Psoas muscle (tissue), 8 donors: Measurements from ENCODE around the gene TMEM147. TPM values are rescaled to one million over a fixed set of nuclear protein-coding genes. Genes with fewer than 3 reads are reported as not detected.

Source experiments
- ATAC-seq, 4 donors: fragments of 200-7000 bp; cut with Tn5 transposase; one replicate each; pipeline ENCODE4 v1.9.1; 2020; ENCODE audit warnings: moderate library complexity in 3 of 4, mild to moderate bottlenecking in 2 of 4
- DNase-seq, 2 donors: peaks; one replicate each; pipeline ENCODE4 v3.0.0-alpha.2; 2020
- H3K27ac ChIP-seq: fragments of 200-600 bp; one replicate; pipeline ENCODE4 v1.8.0; 2022
- H3K27me3 ChIP-seq, 3 donors: fragments of 200-600 bp in 1 of 3; one replicate each; pipeline versions ENCODE4 v1.6.1 to v1.8.0; 2013 to 2022; ENCODE audit warnings: low read length in 2 of 3, mild to moderate bottlenecking in 2 of 3, moderate library complexity in 1 of 3; ENCODE audit not compliant: insufficient read depth in 3 of 3
- H3K36me3 ChIP-seq, 2 donors: fragments of 200-600 bp in 1 of 2; one replicate each; pipeline versions ENCODE4 v1.6.1 to v1.8.0; 2013 to 2022; ENCODE audit warnings: low read depth in 1 of 2, mild to moderate bottlenecking in 1 of 2, moderate library complexity in 1 of 2; ENCODE audit not compliant: insufficient read depth in 1 of 2
- H3K4me1 ChIP-seq: fragments of 200-600 bp; one replicate; pipeline ENCODE4 v1.8.0; 2022
- H3K4me3 ChIP-seq: fragments of 200-600 bp; one replicate; pipeline ENCODE4 v1.8.0; 2022; ENCODE audit warnings: mild to moderate bottlenecking
- H3K9me3 ChIP-seq: fragments of 200-600 bp; one replicate; pipeline ENCODE4 v1.8.0; 2022
- WGBS, 3 donors: extraction: QIAGEN DNeasy Blood & Tissue Kit; methylation state at CpG; one replicate each; pipeline versions ENCODE4 v1.1.6 to v1.1.7; 2013; 5-methylcytosine and 5-hydroxymethylcytosine counted together
- intact Hi-C, 2 donors: fragments of 100-400 bp; cut with DNase I; formaldehyde crosslinking; loops; one replicate each; pipeline versions ENCODE4 v1.11.0 to v1.14.2; 2022
- polyA plus RNA-seq, 3 donors: library from polyadenylated mRNA; stranded (reverse); fragments of 200-250 nt; gene quantifications; one replicate each; pipeline ENCODE4 v1.2.3, GENCODE V29; 2013
- total RNA-seq, 4 donors: library from RNA; stranded (reverse); fragmentation: NEBNext Ultra II Directional in 2 of 4; extraction: Animal tissue kit (Norgen Biotek cat#: 25700) in 2 of 4; gene quantifications; one replicate each; pipeline versions ENCODE4 v1.2.1 to v1.2.4, GENCODE V29; 2021 to 2023
- TF ChIP-seq, protein P1 (sequence below): fragments of 200-600 bp; IDR thresholded peaks from one replicate; pipeline ENCODE4 v1.8.0; 2022; ENCODE audit warnings: antibody characterized with exemption
- donor health status: healthy with polysubstance abuse.
- donor health status: DM: no; HTN: no; CAD: no; lungs with moderate emphysema.
- donor health status: Bipolar disorder and iron deficiency.
- donor health status: healthy.
- donor health status: DM: yes; HTN: yes; CAD: no.
- donor health status: DM: no; HTN: no; CAD: no.
- donor health status: DM: no; HTN: no; CAD: no.
- donor health status: DM: yes; HTN: yes; CAD: no.

Gene TMEM147
- total and polyA plus RNA-seq, 7 donors, result 77.1 to 245 (median 103) TPM

DNA sequence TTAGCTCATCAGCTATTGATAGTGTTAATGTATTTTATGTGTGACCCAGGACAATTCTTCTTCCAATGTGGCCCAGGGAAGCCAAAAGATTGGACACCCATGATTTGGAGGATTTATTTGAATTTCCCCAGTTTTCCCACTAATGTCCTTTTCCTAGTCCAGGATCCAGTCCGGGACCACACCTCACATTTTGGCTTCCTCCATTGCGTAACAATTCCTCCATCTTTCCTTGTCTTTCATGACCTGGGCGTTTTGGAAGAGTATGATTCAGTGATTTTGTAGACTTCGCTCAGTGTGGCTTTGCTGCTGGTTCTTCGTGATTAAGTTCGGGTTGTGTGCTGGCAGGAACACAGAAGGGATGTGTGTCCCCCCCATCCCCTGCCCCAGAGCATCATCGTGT is 21.3 kb downstream of the TMEM147 start:
- Histone ChIP-seq H3K27me3 (peaks cover 3 to 11% (median 9%) of the 10 kb centered on the region in 3 donors), H3K36me3 (no peaks in the 10 kb centered on the region), H3K27ac (no peak overlapping the region), H3K4me3 (no peak overlapping the region), H3K4me1 (no peaks in the 10 kb centered on the region), H3K9me3 (no peaks in the 10 kb centered on the region)
- WGBS, 3 donors, result 81 to 82% (median 82%) methylated on average over 7 of the region's 7 CpGs
- DNase-seq (no peak), ATAC-seq (no peak)
- intact Hi-C loops, result no loop called here
- TF ChIP-seq, protein P1, sequence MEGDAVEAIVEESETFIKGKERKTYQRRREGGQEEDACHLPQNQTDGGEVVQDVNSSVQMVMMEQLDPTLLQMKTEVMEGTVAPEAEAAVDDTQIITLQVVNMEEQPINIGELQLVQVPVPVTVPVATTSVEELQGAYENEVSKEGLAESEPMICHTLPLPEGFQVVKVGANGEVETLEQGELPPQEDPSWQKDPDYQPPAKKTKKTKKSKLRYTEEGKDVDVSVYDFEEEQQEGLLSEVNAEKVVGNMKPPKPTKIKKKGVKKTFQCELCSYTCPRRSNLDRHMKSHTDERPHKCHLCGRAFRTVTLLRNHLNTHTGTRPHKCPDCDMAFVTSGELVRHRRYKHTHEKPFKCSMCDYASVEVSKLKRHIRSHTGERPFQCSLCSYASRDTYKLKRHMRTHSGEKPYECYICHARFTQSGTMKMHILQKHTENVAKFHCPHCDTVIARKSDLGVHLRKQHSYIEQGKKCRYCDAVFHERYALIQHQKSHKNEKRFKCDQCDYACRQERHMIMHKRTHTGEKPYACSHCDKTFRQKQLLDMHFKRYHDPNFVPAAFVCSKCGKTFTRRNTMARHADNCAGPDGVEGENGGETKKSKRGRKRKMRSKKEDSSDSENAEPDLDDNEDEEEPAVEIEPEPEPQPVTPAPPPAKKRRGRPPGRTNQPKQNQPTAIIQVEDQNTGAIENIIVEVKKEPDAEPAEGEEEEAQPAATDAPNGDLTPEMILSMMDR, result no peak

DNA sequence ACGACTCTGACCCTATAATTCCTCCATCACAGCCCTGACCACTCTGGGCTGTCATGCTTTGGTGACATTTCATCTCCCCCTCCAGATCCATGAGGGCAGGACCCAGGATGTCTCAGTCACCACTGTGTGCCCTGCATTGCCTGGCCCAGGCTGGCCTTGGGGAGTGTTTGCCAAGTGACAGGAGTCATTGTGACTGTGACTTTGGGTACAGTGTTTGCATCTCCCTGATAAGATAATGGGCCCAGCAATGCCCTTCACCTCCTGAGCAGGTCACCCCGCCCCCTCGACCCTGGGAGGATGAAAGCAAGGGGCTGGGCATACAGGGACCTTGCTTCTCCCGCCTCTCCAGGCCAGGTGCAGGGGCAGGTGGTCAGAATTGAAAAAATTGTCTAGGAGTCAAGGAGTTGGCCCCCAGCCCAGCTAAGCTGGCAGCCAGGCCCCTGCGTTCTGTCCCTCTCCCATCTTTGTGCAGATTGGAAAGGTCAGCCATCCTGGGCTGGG is 23.9 kb downstream of the TMEM147 start:
- 39 to 50% (median 41%) methylated on average over 5 of the region's 5 CpGs for WGBS, 3 donors
- H3K4me3 ChIP-seq, result no peak overlapping the region
- peaks cover 0 to 6% (median 3%) of the 10 kb centered on the region in 3 donors for H3K27me3 ChIP-seq
- H3K9me3 ChIP-seq, result no peaks in the 10 kb centered on the region
- TF ChIP-seq, protein P1, result no peak
- intact Hi-C loops, result no loop called here
- no peak overlapping the region for H3K27ac ChIP-seq
- H3K36me3 ChIP-seq, result no peaks in the 10 kb centered on the region
- no peak for ATAC-seq
- peak in 1 of 2 donors; percentile 34 for DNase-seq
- H3K4me1 ChIP-seq, result no peaks in the 10 kb centered on the region

DNA sequence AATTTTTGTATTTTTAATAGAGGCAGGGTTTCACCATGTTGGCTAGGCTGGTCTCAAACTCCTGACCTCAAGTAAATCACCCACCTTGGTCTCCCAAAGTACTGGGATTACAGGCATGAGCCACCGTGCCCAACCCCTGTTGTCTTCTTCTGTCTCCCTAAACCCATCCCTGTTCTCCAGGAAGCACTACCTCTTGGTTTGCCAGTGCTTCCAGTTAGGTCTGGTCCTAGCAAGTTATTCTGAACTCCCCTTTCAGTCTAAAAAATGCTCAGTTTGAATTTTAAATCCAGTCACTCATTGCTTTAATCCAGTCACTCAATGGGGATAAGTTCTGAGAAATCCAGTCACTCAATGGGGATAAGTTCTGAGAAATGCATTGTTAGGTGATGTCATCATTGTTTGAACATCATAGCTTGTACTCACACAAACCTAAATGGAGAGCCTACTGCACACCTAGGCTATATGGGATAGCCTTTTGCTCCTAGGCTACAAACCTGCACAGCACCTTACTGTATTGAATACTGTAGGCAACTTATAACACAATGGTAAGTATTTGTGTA is 26.1 kb downstream of the TMEM147 start:
- Histone ChIP-seq H3K4me3 (no peak overlapping the region), H3K27ac (no peak overlapping the region), H3K27me3 (peaks cover 0 to 6% (median 3%) of the 10 kb centered on the region in 3 donors), H3K36me3 (no peaks in the 10 kb centered on the region), H3K4me1 (no peaks in the 10 kb centered on the region), H3K9me3 (peaks cover 11% of the 10 kb centered on the region)
- intact Hi-C loops, result no loop called here
- DNase-seq (no peak), ATAC-seq (no peak)
- TF ChIP-seq, protein P1, result no peak
- 75 to 85% (median 85%) methylated on average over 1 of the region's 1 CpG for WGBS, 3 donors

DNA sequence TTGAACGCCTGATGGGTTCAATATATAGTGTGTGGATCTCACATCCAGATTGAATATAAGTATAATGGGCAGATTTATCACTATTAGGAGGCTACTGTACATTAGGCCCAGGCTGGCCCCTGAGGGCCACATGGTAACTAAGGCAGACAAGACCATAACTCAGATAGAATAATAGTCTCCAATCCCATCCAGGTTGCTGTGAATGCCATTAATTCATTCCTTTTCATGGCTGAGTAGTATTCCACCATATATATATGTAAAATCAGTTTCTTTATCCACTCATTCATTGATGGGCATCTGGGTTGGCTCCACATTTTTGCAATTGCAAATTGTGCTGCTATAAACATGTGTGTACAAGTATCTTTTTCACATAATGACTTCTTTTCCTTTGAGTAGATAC is 32.5 kb downstream of the TMEM147 start:
- DNase-seq (no peak), ATAC-seq (no peak)
- Histone ChIP-seq H3K36me3 (no peaks in the 10 kb centered on the region), H3K4me1 (no peaks in the 10 kb centered on the region), H3K9me3 (peaks cover 15% of the 10 kb centered on the region), H3K27me3 (peaks cover 2 to 13% (median 6%) of the 10 kb centered on the region in 3 donors), H3K4me3 (no peak overlapping the region), H3K27ac (no peak overlapping the region)
- TF ChIP-seq, protein P1, result no peak
- 79 to 83% (median 79%) methylated on average over 1 of the region's 1 CpG for WGBS, 3 donors
- intact Hi-C loops, result no loop called here

DNA sequence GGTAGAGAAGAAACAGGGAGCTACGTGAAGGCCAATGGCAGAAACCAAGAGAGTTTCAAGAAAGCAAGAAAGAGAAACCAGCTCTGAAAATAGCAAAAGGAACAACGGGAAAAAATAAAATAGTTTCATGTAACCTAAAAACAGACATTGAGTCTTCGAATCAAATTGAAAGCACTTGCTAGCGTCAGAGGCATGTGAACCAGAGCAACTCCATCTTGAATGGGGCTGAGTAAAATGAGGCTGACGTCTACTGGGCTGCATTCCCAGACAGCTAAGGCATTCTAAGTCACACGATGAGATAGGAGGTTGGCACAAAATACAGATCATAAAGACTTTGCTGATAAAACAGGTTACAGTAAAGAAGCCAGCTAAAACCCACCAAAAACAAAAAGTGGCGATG is 33.3 kb downstream of the TMEM147 start:
- 63 to 70% (median 69%) methylated on average over 7 of the region's 7 CpGs for WGBS, 3 donors

More for the DNA sequence above, 33.3 kb downstream of the TMEM147 start:
- TF ChIP-seq, protein P1, result no peak
- no peak for DNase-seq
- intact Hi-C loops, result no loop called here
- Histone ChIP-seq H3K27me3 (peaks cover 2 to 13% (median 6%) of the 10 kb centered on the region in 3 donors), H3K4me1 (no peaks in the 10 kb centered on the region), H3K27ac (no peak overlapping the region), H3K4me3 (no peak overlapping the region), H3K9me3 (peaks cover 15% of the 10 kb centered on the region), H3K36me3 (no peaks in the 10 kb centered on the region)
- ATAC-seq, result no peak
